NCI-H2227 (cell line): ENCODE results near the gene CTU1.

Experiments used
- DNase-seq: peaks from one replicate; lab custom pipeline; 2025; ENCODE audit not compliant: unreplicated experiment; lab: John Stamatoyannopoulos, UW

CTU1 gene

DNA sequence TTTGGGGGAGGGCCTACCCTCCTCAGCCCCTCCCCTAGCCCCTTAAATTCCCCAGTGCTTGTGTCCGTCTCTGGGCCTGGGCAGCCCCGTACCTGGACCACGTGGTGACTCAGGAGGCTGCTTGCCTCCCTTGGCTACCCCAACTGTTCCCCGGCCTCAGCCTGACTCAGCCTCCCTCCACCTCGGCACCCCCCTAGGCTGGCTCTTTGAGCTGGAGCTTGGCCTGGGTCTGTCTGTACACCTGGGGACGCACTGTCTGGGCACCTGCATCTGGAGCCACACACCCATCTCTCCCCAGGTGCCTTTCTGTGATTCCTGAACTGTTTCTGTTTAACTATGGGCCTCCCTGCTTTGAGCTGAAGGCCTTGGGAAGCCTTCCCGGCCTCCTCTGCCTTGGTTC, 23.7 kb downstream of the CTU1 start:
- DNase-seq, result no peak

DNA sequence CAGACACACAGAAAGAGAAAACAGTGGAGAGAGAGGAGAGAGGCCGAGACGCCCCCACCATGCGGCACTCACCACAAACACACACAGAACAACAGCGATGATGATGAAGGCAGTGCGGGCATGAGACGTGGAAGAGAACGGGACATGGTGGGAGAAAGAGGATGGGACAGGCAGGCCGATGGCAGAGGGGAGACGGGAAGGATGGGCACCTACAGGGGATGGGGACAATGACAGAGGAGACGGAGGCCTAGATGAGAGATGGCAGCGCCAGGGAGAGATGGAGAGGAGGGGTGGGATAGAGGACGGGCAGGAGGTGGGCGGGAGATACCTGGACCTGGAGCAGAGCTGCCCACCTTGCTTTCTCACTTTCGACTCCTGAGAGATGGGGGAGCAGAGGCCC, 24.4 kb downstream of the CTU1 start:
- DNase-seq, result no peak

DNA sequence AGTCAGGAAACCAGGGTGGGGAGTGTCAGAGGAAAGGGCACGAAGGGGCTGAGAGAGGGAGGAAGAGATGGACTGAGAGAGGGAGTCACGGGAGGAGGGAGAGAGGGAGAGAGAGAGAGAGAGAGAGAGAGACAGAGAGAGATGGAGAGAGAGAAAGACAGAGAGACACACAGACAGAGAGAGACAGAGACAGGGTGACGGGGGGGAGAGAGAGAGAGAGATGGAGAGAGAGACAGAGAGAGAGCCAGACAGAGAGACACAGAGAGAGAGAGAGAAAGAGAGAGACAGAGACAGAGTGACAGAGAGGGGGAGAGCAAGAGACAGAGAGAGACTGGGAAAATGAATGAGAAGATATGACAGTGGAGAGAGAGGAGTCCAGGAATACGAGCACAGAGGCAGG, 25.0 kb downstream of the CTU1 start:
- no peak for DNase-seq

DNA sequence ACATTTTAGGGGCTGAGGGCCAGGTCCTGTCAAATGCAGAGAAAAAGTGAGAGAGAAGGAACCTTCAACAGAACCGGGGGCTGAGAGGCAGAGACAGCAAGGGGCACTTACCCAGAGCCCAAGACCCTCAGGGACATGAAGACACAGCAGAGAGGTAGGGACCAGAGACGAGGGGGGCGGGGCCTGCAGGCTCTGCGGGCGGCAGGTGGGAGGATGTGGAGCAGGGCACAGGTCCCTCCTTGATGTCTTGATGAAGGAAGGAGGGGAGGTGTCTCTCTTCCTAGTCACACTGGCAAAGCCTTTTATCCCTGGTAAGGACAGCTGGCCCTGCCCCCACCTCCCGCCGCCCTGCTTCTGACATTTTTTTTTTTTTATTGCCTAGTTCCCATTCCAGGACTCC, 25.6 kb downstream of the CTU1 start, which contains the start of gene KLK14:
KLK14 (minus strand) TSS at position 277 of the 400 bp plus-strand sequence; CDS start at position 4, 273 bp downstream.
- no peak for DNase-seq

DNA sequence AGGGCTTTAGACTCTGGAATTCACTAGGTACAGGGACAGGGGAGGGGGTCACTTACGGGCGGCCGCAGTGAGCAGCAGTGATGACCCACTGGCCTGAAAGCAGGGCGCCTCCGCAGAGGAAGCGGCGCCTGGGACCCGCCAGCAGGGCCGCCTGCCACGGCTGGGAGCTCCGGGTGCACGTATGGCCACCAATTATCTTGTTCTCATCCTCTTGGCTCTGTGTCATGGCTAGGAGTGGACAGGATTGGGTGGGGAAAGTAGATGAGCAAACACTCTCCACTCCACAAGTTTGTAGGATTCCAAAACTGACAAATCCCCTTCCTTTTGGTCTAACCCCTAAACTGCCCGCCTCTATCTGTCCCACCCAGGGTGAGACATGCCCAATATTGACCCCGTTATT, 26.7 kb downstream of the CTU1 start:
- no peak for DNase-seq

DNA sequence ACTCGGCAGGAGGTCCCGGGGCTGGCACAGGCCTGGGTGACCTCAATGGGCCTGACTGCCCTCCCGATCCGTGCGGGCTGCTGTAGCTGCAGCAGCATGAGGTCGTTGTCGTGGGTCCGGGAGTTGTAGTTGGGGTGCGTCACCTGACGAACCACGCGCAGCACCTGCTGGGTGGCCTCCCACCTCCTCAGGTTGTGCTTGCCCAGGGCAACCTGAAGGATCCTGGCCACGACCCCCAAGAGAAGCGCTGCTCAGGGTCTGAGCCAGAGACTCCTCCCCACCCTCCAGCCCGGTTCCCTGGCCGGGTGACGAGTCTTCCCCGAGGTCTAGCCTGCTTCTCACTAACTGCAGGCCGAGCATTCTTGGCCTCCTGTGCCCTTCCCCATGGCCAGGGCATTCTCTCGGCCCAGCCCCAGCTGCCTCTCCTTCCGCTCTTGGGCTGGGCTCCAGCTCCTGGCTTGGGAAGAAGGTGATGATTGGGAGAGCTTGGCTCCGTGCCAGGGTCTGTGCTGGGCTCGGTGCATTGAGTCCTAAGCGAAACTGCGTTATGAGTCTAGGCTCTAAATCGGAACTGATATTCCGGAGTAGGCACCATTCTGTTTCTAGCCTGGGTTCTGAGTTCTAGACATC, 28.6 kb downstream of the CTU1 start:
- DNase-seq, result no peak

DNA sequence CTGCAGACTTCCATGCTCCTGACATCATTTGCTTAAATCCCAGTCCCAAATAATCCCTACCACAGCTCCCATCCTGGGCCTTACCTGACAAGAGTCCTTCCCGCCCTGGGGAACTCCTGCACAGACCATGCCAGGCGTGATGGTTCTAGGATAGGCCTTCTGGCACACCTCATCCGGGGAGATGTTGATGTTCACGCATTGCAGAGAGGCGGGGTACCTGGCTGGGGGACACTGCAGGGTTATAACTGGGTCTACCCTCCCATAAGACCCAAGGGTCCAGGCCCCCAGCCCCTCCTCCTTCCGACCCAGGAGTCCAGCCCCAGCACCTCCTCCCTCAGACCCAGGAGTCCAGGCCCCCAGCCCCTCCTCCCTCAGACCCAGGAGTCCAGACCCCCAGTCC, 29.5 kb downstream of the CTU1 start:
- no peak for DNase-seq

DNA sequence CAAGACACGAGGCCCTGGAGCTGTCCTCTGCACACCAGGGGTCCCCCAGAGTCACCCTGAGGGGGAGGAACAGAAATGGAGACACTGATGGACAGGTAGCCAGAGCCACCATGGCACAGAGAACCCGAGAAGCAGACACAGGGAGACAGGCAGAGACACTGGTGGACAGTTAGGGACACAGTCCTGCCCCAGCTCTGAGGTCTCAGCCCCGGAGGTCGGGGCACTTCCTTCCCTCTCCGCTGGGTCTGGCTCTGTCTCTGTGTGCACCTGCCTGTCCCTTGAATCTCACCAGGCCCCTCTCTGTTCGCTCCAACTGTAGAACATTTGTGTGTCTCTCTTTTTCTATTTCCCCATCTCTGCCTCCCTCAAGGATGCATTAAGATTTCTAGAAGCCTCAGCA, 30.1 kb downstream of the CTU1 start:
- DNase-seq, result no peak

DNA sequence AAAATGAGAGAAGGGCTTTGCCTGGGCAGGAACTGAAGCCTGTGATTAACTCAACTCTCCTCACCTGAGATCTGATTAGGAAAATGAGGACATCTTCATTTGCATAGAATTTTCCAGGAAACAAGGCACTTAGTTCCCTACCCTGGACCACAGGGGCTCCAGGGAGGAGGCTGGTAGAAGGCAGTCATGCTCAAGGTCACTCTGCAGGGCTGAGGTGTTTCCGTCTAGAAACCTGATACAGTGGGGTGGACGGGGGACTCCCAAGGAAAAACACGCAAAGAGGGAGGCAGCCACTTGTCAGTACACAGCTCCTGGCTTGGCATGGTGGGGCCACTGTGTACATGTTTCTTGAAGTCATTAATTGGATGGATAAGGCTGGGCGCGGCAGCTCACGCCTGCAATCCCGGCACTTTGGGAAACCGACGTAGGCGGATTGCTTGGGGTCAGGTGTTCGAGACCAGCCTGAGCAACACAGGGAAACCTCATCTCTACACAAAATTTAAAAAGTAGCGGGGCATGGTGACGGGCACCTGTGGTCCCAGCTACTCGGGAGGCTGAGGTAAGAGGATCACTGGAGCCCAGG, 31.5 kb downstream of the CTU1 start:
- no peak for DNase-seq

DNA sequence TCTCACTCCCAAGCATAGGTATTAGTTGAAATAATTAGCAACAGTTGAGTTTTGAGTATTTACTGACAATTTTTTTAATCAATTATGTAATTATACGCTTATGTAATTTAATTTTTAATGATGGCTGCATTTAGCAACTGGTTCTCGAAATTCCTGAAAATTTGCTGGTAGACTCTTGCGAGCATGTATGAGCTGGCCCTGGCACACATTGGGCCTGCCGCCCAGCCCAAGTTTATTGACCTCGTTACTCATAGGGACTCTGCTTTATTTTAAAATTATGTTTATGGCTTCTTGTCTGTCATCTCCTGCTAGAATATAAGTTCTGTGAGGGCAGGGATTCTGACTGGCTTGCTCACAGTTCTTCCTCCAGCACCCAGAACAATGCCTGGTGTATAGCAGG, 32.2 kb downstream of the CTU1 start:
- no peak for DNase-seq

DNA sequence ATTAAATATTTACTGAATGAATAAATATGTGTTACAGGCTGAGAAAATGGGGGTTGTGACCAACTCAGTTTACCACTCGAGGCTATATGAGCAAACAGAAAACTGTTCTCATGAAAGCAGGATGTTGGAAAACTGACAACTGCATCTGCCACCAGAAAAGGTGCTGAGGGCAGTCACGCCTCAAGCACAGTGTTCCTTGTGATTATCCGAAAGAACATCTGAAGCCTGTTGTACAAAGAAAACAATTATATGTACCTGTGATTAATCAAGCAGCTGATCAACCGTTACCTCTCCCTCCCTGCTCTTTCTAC, 37.2 kb downstream of the CTU1 start:
- no peak for DNase-seq

DNA sequence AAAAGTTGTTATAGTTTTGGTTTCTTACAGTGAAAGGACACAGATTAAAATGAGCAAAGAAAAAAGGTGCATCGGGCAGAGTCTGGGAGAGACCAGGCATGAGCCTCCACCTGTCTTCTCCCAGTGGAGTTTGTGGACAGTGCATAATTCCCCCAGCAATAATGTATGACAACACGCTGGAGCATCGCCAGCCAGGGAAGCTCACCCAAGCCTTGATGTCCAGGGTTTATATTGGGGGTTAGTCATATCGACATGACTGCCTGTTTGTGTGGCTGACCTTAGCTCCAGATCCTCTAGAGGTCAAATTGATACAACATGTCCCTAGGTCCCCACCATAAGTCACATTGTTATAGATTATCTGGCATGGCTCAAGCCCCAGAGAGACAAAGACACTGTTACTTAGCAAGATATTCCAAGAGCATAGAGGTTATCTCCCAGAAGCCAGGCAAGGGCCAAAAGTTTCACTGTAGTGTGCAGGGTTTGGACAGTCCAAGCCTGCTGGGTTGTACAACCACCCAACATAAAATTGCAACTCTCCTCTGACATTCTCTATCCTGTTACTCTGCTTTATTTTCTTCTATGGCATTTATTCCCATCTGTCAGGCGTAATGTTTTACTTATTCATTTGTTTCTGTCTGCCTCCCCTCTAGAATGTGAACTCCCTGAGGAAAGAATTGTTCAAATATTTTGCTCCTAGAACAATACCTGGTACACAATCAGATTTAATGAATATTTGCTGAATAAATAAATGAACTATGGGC, 37.7 kb downstream of the CTU1 start:
- DNase-seq, result no peak

DNA sequence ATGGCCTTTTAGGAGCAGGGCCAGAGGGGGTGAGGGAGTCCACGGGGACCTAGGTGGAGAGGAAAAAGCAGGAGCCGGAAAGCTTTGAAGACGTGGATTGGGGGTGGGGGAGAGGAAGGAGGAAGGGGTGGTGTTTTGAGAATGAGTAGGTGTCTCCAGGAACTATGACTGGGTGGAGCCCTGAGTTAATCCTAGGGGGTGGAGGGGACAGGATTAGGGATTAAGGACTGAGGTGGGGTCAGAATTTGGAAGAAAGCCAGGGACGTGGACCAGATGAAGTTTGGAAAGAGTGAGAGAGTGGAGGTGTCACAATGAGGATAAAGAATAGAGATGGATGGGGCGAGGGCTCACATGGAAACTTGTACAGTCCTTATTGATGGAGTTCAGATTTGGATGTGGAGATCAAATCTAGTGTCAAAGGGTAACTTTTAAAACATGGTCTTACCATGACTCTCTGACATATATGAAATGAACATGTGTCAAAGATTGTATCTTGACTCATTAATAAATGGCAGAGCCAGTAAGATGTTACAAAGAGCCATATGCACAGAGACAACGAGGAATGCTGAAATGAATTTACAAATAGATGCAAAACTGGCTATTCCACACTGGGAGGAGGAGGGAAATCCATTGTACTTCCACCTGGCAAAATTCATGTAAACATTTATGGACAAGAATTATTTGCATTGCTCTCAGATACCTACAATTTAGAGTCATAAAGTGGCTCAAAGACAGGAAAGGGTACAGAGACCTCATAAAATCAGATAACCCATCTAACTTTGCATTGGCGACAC, 41.6 kb downstream of the CTU1 start:
- no peak for DNase-seq

DNA sequence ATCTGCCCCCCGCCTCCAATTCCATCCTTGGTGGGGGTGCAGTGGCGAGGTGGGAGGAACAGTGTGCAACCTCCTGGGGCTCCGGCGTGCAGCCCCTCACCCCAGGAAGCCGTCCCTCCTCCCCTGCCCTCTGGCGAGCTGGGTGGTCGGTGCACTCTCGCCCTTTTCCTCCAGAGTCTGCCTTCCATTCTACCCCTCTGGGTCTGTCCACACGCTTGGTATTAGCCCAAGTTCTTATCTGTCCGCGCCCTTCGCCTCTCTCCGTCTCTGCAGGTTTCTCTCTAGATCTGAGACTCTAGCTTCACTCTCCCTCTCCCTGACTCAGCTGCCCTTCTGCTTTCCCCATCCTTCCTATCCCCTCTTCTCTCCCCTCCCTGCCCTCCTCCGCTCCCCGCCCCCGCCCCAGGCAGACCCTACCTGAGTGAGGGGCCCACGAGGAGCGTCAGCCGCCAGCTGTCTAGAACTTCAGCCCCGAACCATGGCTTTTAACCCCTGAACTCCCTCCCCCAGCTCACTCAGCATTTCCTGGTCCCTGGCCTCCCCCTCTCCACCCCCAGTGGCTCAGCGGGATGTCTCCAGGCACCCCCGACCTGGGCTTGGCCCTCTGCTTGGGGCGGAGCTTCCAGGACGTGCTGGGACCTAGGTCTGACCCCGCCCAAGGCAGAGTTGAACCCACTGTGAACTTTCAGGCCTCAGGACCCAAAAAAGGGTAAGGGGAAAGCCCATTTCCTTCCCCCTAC, 42.8 kb downstream of the CTU1 start:
- DNase-seq, result no peak

DNA sequence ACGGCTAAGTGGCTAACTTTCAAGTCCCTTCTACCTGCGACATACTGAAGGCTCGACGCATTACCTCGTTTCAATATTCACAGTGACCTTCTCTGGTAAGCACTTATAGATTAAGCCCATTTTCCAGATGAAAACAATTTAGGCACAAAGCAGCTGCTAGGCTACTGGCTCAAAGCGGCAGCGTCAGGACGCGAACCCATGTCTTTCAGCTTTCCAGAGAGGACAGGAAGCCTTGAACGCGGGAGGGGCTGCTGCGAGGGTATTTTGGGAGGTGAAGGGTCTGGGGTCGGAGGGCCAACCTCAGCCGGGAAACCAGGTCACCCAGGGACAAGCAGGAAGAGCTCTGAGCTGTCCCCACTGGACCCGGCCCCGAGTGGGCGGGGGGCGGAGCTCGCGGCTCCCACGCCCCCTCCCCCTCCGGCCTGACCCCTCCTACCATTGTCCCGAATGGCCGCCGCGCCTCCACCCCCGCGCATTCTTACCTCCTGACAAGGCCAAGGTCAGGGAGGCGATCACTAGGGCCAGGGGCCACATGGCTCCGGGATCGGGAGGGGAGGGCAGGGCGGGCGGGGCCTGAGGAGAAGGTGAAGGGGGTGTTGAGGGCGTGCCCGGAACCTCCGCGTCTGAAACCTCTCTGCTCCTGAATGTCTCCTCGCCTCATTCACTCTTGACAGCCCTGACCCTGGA, 43.5 kb downstream of the CTU1 start, which contains the start of gene KLK13:
KLK13 (minus strand) TSS at position 559 of the 687 bp plus-strand sequence; CDS start at position 534, 25 bp downstream.
- no peak for DNase-seq

DNA sequence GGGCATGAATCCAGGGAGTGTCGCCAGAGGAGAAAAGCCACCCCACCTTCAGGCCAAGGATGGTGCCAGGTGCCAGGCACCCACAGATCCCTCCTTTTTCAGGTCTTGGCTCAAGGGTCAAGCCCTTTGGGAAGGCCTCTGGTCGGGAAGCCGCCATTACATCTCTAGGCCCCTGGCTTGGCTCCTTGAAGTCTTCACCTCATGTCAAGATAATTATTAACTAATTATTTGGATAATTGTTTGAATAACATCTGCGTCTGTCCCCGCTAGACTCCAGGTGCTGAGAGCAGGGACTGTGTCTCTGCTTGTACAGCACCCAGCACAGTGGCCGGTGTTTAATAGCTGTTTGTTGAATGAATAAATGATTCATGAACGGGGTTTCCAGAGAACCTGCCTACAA, 44.5 kb downstream of the CTU1 start:
- DNase-seq, result no peak

DNA sequence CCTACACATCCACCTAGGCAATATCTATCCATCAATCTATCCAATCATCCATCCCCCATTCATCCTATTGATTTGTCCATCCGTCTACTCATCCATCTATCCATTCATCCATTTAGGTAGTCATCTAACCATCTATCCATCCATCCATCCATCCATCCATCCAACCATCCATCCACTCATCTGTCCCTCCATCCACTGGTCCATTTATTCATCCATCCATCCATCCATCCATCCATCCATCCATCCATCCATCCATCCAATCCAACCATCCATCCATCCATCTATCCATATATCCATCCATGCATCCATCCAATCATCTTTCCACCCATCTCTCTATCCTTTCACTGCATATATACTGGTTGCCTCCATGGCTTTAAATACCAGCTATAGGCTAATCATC, 47.2 kb downstream of the CTU1 start:
- no peak for DNase-seq

DNA sequence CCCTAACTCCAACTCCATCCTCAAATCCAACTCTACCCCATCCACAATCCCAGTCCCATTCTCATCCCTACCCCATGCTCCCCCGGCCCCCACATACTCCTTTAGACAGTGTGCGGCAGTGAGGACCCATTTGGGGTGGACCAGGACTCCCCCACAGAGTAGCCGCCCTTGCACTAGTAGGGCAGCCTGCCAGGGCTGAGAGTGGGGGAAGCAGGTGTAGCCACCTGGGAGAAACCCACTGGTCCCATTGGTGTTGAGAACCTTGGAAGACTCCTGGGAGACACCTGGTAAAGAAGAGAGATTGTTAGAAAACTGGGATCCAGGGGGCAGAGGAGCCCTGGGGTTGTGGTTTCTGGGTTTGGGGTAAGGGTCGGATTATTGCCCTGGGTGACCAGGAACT, 47.9 kb downstream of the CTU1 start:
- DNase-seq, result no peak

DNA sequence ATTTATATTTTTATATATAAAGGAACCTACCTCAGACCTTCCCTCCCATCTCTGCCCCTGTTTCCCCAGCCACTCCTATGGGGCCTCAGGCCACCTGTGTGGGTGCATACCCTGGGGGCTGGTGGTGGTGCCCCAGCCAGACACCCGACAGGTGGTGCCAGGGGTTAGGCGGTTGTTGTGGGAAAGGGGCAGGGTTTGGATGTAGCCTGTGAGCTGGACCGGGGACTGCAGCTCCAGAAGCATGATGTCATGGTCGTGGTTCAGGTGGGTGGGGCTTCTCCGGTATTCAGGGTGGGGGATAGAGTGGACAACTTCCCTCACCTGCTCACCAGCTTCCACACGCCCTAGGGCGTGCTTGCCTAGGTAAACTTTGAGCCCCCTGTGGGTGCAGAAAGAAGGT, 48.5 kb downstream of the CTU1 start:
- DNase-seq, result no peak

DNA sequence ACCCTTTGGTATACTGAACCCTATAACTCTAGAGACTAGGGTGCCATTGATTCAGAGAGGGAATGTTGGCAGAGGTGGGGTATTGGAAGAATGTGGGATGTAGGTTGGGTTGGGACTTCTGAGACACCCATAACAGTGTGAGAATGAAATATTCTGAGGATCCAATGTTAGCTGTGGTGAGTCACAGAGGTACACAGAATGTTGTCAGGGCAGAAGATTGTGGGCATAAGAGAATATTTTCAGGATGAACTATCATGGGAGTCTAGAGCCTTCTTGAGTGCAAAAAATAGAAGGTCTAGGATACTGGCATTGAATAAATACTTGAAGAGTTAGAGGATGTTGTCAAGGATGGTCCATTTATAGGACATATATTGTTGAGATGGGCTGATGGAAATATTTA, 52.3 kb downstream of the CTU1 start:
- no peak for DNase-seq
